HG03439 (cell line): ENCODE measurements around the gene HOXA9.

ENCODE experiments used
- ATAC-seq: cut with Tn5 transposase; IDR thresholded peaks from one replicate; pipeline ENCODE4 v1.9.1; 2021; ENCODE audit warnings: mild to moderate bottlenecking, moderate library complexity; ENCODE audit not compliant: unreplicated experiment

HOXA9 gene

DNA sequence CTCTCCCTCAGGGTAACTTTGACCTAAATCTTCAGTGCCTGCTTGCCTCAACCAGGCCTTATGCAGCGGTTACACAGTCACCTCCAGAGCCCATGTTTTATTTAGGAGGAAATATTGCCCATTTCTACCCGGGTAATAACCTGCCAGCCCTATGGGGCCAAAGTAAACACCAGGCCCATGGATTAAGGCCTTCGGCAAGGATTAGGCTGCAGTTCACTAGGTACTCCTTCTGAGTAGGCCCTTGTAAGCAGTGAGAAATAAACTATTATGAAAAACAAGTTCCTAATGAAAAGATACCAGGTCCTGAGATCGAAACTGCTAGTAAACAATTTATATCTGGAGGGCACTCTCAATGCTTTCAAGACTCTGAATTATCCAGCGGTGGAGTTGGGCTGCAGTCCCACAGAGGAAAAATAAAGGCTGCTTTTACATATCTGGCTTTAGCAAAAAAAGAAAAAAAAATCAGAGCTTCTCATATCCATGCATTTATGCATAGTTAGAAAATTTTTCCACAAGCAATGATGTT lies 12.5 kb upstream of the HOXA9 start:
- no peak for ATAC-seq

DNA sequence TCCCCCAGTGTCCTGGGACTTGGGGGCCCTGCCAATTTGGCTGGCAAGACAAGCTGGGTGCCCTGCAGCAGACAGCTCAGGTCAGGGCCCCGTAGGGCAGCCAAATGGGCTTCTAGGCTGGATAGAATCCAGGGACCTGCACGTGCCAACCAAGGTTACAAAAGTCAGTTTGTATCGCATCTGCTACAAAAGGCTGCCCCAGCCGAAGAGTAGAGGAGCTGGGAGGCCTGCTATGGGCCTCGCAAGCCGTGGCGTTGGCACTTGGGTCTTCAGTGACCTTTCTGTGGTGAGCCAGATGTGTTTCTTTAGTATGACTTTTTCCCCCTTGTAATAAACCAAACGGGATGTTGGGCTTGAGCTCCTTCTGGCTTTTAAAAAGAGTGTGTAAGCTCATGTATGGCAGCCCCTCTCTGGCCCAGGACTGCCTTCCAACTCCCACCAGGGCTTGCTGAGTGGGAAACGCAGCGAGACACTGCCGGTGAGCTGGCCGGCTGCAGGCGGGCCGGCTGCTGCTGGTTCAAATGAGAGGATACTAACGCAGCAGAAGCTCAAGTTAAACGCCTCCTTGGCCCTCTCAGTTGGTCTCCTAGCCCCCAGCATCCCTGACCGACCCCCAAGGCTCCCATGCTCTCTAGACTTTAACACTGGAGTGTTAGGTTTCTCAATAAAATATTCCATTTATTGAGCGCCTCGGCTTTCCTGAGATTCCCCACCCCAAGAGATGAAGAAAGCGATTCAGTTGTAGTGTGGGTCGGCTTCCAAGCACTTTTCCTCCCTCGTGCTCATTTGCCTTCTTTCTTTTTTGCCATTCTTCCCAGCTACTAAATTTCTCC lies 11.8 kb upstream of the HOXA9 start:
- no peak for ATAC-seq

DNA sequence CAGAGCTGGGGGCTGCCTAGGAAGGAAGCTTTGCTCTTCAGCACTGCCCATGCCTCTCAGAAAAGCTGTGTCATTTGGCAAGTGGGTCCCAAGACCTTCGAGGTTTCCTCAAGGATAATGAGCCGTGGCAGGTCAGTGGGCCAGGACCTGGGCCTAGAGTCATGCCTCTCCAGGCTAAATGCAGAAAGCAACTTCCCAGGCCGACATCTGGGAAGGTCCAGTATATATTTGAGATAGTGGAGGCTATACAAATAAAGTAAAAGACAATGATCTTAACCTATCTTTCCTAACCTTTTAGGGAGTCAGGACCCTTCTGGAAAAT lies 11.1 kb upstream of the HOXA9 start:
- no peak for ATAC-seq

DNA sequence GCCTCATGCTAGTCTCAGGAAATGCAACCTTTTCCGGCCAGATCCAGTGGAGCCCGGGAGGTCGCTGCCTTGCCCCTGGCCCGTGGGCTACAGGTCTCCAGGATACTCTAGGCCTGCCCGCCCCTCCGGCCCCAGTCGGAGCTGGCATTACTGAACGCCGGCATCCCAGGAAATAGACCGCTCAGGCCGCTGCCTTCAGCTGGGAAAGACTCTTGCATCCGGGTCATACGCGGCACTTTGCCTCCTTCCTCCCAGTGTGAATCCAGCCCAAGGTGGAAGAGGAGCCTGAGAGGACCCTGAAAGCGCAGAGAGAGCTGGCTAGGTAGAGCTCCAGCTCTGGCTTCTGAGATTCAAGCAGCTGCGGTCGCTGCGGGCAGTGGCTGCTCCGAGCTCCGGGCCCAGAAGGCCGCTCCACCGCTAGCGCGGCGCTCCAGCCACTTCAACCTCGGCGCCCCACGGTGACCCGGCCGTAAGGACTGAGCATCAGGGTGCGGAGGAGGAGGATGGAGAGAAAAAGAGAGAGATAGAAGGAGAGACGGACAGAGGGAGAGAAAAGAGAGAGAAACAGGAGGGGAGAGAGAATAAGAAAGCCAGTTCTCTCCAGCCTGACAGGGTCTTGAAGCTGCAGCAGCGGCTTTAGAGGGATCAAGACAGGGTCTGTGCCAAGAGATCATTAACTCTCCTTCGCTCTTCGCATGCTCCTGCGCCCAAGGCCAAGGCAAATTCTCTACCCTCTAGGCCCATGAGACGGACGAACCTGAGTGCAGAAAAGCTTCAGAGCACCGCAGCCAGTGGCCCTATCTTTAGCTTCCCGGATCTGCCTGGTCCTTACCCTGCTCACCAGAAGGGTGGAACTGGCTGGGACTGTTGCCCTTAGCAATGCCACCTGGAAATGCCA lies 10.5 kb upstream of the HOXA9 start:
- ATAC-seq: no peak

DNA sequence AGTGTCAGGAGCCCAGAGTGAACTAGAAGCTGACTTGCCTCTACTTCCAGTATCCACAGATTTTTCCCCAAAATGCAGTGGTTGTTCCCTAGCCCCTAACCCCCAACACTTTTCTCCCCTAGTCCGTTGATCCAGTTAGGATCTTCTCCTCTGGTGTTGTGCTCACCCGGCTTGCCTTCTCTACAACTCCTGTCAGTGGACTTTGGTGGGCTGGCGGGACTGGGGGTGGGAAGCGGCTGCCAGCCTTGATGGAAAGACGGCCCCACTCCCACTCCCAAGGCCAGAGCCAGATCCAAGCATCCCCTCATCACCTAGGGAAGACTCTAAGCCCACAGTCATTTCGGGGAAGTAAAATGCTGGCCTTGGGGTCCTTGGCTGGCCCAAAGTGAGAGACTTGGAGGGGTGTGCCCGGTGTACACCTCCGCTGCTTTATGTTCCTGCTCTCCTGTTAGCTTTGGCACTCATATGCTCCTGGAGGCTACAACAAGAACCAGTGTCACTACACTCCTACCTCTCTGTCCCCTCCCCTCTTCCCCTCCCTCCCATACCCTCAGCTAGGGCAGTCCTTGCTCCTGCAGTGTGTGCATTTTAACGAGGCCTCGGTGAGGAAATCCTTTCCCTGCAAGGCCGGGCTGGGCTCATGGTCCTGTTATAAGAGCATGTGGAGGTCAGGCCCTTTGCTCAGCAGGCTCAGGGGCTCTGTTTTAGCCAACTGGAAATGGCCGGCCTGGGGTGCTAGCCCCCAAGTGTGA lies 9.7 kb upstream of the HOXA9 start:
- ATAC-seq: no peak

DNA sequence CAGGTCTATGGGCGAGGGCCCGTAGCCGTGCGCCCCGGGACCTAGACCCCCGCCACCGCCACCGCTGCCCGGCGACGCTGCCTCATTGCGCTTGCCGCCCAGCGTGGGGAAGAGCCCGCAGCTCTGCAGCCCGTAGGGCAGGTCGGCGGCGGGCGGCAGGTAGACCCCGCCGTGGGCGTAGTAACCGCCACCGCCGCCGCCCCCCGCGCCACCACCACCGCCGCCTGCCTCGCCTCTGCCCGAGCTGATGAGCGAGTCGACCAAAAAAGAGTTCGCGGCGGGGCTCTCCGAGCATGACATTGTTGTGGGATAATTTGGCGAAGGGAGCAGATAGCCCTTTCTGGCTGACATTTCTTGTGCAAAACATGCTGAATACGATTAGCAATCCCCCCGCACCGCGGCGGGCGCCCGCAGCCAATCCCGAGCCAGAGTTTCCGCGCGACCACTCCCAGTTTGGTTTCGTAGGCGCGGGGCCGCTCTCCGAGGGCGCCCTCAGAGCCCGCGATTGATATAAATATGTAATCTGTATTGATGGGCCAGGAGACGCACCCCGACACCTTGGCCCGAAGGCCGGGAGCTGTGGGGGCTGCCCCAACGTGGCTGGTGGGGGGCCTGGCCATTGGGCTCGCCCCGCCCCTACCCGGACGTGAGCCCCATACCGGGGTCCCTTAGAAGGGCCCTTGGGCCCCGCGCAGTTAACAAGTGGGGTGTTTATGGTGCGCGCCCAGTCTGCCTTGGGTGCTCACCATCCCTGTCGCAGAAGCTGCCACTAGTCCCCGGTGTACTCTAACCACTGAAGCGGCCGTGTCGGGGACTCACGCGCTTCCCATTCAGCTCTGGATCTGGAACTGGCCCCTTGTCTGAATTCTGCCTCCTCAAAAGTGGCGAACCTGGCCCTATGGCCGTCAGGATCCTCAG lies 8.9 kb upstream of the HOXA9 start, which contains the start of gene HOXA10:
HOXA10 (minus strand) TSS at position 365 of the 918 bp plus-strand sequence; CDS start at position 351, 14 bp downstream.
- ATAC-seq: no peak

DNA sequence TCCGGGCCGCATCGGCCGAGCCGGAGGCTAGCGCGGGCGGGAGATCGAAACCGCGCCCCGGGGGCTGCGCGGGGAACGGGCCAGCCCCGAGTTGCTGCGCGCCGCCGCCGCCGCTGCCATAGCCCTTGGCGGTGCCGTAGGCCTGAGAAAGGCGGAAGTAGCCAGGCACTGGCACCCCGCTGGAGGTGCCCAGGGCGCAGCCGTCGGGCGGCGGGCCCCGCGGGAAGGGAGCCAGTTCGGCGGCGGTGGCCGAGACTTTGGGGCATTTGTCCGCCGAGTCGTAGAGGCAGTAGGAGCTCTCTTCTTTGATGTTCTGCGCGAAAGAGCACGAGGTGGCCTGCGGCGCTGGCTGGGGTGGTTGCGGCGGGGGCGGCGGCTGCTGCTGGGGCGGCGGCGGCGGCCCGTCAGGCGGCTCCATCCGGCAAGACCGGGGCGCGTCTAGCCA lies 8.2 kb upstream of the HOXA9 start:
- ATAC-seq: no peak

DNA sequence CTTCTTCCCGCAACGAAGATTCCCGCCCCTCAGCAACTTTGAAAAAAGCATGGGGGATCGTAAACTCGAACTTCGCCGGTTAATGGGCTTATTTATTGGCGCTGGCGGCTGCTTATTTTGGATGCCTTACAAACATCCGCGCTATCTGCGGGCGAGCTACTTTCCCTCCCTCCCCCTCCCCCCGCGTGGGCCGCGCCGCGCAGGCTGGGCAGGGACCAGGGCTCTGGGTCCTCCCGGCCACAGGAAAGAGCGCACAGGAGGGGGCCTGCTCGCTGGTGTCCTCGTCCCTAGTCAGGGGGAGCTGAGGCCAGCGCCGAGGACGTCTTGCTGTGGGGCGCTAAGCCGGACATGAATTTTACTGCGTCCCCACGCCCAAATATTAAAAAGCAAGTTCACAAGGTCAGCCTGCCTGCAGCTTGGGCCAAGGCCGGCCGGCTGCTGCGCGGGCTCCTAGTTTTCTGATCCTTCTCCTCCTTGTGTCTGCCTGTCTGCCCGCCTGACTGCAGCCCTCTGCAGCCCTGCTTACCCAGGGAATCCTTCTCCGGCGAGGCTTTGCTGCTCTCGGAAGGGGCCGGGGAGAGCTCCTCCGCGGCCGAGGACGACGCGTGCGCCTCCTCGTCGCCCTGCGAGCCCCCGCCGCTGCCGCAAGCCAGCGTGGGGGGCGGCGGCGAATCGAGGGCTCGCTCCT lies 7.6 kb upstream of the HOXA9 start:
- no peak for ATAC-seq

DNA sequence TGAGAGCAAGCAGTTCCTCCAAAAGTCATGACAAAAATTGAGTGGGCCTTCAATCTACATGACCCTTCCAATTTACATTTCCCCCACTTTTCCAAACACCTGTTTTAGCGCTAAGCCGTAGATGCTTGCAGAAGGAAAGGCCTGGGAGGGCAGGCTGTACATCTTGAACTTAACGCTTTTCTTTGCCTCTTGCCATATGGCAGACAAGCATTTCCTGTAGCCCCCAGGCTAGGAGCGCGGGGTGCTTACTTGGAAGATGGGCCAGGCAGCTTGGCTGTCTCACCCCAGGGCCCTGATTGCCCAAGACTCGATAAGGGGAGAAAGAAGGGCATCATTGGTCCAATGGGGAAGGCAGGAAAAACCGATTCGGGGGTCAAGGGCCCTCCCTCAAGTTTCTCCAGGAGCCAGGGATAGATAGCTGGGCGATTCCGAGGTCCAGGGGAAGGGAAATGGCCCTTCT lies 7.0 kb upstream of the HOXA9 start:
- ATAC-seq: no peak

DNA sequence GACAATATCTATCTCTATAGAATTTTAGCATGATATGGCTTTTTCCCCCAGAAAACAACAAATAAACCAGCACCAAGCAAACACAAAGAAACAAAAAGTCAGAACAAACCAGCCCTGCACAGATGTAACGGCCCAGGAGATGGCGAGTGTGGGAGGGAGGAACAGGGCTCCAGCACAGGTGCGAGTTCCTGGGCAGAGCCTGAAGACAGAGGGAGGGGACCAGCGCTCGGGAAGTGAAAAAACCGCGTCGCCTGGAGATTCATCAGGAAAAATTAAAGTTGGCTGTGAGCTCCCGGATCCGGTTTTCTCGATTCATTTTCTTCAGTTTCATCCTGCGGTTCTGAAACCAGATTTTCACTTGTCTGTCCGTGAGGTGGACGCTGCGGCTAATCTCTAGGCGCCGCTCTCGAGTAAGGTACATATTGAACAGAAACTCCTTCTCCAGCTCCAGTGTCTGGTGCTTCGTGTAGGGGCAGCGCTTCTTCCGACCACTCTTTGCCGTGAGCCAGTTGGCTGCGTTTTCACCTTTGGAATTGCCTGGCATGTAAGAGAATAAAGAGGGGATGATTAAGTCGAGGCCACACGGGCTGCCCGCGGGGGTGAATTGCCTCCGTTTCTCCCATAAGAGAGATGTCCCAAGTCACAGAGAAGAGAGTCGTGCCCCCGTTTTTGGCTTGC lies 6.4 kb upstream of the HOXA9 start:
- ATAC-seq: no peak

DNA sequence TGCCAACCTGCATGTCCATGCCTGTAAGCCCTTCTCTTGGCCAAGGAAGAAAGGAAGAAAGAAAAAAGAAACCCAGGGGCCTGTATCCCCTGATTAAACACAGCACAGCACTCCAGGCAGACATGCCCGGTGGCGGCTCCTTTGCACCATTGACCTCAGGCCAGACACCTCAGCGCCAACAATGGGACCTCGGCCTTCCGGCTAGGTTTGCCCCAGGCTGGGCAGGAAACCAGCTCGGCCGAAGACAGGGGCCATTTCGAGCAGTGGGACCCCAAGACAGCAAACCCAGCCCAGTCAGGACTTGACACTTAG lies 5.9 kb upstream of the HOXA9 start:
- no peak for ATAC-seq

DNA sequence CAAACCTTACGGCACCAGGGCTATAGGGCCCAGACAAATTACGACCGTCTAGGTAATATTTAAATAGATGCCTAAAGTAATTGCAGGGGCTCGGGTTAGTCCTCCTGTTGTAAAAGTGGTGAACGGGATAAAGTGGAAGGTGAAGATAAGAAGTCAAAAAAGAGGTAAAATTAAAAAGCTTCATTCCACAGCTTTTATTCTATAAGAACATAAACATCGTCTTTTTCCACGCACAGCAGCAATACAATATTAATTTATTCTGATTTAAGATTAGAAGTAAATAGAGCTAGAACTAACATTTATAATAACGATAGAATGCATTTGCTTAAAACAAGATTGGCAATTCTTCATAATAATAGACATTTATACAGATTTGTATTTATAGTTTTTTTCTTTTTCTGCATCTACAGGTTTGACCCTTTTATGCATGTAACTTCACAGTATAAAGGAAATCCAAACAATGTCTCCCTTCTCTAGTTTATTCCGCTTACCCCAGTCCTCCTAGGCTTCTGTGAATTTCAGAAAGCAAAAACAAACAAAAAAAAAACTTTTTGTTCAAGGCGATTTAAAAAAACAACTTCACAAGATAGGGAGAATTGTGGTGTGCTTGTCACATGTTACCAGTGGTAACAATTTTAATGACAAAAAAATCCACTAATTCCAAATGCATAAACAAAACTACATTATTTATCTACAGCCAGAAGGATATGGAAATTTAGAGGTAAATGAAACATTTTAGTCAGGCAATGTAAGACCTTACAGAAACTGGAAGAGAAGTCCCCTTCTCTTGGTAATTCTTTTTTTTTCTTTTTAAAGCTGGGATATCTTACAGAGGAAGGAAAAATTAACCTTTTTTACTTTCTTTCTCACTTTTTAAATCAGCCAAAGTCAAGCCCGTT lies 5.3 kb upstream of the HOXA9 start:
- ATAC-seq: no peak

DNA sequence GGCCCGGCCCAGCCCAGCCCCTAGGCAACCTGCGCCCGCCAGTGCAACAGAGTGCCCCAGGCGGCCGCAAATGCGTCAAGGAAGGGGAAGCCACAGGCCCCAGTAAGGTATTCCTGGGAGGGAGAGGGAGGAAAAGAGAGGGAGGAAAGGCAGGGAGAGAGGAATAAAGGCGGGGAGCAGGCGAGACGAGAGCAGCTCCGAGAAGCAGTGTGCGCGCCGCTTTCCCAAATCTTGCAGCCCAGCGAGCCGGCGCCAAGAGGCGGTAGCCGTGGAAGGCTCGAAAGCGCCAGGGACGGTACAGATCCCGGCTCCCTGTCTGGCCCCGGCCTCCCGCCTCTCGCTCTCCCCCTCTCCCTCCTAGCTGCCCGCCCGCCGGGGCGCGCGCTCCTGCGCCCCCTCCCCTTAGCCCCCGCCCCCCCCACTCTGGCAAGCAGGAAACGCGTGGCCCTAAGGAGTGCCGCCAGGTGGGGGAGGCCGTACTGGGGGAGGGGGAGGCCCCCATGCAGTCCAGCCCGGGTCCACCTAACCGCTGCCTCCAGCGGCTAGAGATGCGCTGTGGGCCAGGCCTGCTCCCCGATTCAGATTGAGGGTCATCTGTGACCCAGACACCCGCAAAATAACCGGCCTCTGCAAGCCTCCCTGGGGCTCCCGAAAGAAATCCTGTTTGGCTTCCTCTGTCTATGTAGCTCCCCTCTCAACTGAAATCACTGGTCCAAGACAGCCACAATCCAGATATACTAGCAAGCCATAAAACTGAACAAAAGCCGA lies 4.5 kb upstream of the HOXA9 start:
- ATAC-seq: no peak

DNA sequence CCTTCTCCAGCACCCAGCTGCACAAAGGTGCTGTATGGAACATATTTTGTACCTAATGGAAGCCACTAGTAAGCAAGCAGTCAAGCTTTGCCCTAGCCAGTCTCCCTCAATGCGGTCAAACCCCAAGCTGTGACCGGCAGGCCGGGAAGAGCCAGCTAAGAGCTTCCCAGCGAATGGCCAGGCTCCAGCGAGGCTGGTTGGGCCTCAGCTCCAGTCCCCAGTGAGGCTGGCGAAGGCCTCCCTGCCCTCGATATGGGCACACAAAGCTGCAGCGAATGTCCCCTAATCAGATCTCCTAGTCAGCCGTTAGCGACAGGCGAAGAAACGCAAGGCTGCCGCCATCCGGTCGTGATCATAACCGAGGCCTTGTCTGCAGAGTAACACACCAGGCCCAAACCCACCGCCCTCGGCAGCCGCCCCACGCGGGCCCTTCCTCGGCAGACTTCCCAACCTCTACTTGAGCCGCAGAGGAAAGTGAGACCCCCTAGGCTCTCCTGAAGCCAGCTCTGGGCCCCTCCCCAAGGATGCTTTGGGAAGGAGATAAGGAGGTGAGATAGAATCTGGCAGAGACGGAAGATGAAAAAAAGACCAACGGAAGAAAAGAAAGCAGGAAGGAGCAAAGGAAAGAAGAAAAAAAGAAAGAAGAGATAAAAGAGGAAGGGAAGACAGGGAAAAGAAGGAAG lies 3.1 kb upstream of the HOXA9 start:
- no peak for ATAC-seq

DNA sequence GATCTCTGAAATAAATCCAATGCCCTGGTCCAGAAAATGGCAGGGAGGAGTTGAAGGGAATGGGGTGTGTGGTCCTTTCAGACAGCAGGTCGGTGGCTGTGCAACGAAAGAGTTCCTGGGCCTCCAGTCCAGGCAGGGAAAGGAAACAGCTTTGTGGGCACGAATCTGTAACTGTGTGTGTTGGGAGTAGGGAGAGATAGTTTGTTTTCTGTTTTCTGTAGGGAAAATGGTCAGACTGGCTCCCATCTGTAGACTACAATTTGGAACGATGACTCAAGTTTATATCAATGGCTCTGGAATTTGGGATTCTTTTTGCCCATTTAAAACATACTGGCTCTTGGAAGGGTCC lies 2.6 kb upstream of the HOXA9 start:
- ATAC-seq: no peak
